Activated T-cell treated with anti-CD3 and anti-CD28 coated beads for 24 hours (primary cell): ENCODE data around the gene COL4A1.

Experiments used
- DNase-seq: peaks from one replicate; pipeline ENCODE4 v3.0.0-alpha.2; 2020; ENCODE audit warnings: low read depth

Gene COL4A1

DNA sequence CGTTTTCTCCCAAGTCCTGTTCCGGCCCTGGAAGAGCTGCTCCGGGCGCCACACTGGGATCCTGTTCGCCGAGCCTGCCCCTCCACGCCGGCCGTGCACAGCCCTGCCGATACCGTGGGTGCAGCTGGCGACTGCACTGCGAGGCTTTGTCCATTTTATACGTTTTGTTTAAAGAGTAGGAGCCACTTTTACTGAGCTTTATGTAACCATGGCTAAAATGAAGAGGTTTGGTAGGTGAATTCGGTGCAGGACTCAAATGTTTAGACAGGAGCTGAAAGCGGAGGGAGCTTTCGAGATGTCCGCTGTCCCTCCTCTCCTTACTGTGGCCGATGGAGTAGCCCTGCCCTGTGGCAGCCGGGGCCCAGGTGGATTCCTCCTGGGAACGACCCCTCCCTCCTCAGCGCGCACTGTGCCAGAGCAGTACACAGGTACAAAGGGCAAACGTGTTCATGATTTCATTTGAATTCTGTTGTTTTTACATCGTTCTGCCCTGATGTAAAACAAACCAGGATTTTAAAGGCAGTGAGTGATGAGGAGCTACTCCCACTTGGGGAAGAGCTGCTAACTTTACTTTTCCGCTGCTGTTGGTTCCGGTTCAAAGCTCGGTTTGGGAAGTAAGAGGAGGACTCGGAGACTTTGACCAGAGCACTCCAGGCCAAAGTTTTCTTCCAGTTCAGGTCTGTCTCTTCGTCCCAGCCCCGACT is 1.9 kb upstream of the COL4A1 start:
- no peak for DNase-seq

GRCh38 chr13:110307767-110308655 is 1.1 kb upstream of the COL4A1 start:
- no peak for DNase-seq

DNA sequence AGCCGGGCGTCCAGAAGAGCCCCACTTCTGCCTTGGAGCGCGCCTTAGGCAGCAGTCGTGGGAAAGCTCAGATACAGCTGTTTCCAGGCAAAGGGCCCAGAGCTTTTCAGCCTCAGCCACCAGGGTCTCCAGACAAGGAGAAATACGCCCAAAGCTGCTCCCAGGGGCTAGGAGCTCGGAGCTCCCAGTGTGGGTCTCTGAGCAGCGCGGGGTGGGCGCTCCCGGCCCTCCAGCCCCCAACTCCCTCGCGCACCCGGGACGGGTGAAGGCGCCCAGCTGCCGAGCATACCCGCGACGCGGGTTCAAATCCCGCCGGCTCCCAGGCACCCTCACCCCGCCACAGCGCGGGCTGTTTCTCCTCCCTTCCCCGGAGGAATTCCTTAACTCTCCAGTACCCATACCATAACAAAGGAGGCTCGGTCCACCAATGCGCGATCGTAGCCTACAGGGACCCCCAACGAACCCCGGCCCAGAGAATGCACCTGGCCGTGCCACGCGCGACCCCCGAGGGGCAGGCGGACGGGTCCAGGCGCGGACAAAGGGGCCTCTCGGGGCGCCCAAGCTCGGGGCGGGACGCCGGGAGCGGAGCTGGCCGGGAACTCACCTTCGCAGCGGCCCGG is 507 bp downstream of the COL4A1 start:
- no peak for DNase-seq

GRCh38 chr13:110305949-110306339 is 1.0 kb downstream of the COL4A1 start:
- no peak for DNase-seq

DNA sequence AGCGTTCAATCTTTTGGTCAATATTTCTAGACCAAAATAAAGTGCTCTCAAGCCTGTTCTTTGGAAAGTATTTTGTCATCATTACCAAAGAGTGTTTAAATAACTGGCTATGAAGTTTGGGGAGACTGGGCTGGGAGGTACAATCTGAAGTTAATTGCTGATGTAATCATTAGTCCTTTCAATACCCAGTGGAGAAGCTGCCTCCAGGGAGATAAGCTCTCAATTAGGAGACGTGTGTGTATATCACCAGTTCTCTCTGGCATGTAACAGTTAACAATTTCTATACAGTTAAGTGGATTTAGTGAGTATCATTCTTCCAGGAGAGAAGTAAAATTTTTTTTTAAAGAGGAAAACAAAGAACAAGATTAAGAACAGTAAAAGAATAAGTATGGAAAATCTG is 1.4 kb downstream of the COL4A1 start:
- no peak for DNase-seq

GRCh38 chr13:110305001-110305400 is 2.0 kb downstream of the COL4A1 start:
- DNase-seq = no peak

- DNase-seq = no peak
These were observed 2.7 kb downstream of the COL4A1 start for GRCh38 chr13:110304256-110304655.

DNA sequence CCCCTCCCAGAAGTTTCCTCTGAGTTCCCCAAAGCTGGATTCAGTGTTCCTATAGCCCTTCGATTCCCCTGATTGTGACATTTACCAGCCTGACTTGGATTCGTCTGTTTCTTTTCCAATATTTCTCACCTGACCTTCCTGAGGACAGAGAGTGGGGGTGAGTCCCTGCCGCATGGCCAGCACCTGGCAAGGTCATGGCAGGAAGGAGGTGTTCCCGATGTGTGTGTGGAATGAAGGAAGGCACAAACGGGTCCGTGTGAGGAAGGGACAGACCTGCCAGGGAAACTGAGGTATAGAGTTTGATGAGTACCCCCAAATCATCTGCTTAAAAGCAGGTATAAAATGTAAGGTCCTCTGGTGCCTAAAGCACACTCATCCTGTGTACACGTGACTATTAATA is 3.3 kb downstream of the COL4A1 start:
- DNase-seq = no peak

DNA sequence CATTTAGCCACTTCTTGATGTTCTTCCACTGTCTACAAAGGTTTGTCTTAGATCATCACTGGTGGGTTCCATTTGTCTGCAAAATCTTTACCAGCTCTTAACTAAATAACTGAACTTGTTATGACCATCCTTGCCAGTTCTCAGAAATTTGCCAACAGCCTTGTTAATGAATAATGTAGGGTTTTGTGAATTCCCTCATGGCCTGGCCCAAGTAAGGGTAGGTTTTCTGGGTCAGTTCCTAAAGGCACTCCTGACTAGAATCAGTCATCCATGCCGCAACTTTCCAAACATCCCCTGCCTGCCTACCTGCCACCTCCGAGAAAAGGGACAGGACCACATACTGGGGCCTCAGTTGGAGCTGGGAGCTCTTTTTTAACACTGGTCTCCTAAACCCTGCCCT is 4.0 kb downstream of the COL4A1 start:
- no peak for DNase-seq

- no peak for DNase-seq
These were observed 5.1 kb downstream of the COL4A1 start for GRCh38 chr13:110301606-110302553.

- no peak for DNase-seq
These were observed 5.9 kb downstream of the COL4A1 start for GRCh38 chr13:110301083-110301482.

GRCh38 chr13:110300090-110300815 is 6.7 kb downstream of the COL4A1 start:
- no peak for DNase-seq

DNA sequence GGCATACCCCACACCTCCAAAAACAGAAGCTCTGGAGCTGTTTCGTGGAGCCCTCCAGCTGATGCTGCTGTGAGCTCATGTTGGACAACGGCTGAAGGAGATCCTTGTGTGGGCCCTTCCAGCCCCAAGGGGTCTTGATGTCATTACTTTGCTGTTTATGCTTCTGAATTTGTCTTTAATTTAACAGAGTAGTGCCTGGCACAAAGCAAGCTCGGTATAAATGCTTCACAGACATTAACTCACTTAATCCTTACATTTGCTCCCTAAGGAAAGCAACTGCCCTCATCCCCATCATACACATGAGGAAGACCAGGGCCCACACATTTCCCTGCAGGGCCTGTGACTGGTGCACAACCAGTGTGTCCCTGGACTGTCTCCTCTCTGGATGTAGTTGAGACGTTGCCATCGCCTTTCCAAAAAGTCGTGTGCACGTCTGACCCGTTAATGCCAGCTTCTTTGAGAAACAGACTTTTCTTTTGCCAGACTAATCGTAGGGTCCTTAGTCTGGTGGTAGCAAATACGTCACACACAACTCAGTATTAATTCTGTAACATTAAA is 7.6 kb downstream of the COL4A1 start:
- DNase-seq = no peak

GRCh38 chr13:110298505-110299282 is 8.3 kb downstream of the COL4A1 start:
- no peak for DNase-seq

DNA sequence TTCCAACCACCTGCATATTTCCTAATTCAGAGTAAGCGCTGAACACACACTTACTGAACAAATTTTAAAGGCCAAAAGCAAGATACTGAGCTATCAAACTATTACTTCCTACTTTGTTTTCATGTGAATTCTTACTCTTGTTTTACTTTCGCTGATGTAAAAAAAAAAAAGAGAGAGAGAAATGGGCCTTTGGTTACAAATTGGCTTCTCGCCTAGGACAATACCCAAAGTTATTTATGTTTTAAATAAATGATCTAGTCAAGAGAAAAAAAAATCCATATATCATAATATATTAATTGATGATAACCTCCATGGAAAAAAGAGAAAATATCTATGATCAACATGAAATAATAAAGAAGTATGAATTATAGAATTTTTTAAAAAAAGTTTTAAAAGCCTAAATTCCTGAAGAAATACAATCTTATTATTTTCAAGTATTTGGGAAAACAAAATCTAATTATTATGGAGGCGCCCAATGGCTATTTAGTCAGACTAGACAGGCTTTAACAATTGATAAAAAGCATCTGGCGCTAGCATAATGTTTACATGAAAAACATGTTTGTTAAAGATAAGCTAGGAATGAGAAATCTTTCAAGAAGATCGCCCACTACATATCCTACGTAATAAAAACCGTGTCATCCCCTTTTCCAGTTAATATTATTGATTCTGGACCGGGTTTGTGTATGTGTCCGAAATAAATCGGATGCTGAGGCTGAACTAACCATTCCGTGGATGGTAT is 9.0 kb downstream of the COL4A1 start:
- DNase-seq = no peak

- DNase-seq = no peak
These were observed 9.9 kb downstream of the COL4A1 start for GRCh38 chr13:110297011-110297410.

DNA sequence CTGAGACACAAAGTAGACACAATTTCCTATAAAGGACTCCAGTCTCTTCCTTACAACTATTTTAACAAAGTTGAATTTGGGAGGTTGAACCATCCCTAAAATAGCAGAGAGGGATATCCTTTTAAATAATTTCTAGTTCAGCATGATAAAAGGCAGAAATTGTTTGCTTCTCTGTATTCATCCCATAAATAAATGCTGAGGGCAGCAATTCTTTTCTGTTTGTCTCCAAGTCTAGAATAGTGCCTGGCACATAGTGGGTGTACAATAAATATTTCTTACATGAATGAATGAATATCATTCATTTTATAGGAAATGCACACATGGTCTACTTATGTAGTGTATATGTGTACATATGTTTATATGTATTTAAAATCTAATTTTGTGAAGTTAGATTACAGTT is 12.3 kb downstream of the COL4A1 start:
- DNase-seq = no peak

GRCh38 chr13:110294146-110294545 is 12.8 kb downstream of the COL4A1 start:
- no peak for DNase-seq

DNA sequence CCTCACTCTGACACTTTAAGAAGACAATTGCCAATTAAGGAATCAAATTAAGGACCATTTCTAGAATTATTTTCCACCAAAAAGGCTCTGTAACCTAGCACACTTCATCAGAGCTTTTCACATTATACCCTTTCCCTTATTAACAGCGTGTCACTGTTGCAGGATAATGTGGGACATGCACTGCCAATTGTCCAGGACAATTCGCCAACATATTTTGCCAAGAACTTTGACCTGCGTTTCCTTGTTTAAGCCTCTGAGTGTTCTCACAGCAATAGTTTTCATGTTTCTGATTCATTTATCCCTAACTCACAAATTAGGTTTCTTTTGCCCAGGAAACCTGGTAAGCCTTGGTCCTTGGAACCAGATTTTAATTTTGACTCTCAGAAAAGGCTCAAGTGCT is 13.3 kb downstream of the COL4A1 start:
- DNase-seq = no peak
